Measurements from ENCODE around the gene S100A10.

S100A10 gene

DNA sequence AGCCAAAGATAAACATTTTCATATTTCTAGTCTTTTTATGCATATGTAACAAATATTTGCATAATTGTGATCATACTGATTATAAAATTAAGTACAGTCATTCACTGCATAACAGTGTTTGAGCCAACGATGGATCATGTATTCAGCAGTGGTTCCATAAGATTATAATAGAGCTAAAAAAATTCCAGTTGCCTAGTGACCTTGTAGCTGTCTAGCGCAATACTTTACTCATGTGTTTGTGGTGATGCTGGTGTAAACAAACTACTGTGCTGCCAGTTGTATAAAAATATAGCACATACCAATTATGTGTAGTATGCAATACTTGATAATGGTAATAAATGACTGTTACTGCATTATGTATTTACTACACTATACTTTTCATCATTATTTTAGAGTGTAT is 2.1 kb upstream of the S100A10 start:
- in situ Hi-C loops (cut with HindIII; ENCODE audit: low sequenced_read_pairs) = no loop called here
- no peak overlapping the region for H3K4me3 ChIP-seq (ENCODE audit: low read depth, low read length)
- TF ChIP-seq, protein P1, sequence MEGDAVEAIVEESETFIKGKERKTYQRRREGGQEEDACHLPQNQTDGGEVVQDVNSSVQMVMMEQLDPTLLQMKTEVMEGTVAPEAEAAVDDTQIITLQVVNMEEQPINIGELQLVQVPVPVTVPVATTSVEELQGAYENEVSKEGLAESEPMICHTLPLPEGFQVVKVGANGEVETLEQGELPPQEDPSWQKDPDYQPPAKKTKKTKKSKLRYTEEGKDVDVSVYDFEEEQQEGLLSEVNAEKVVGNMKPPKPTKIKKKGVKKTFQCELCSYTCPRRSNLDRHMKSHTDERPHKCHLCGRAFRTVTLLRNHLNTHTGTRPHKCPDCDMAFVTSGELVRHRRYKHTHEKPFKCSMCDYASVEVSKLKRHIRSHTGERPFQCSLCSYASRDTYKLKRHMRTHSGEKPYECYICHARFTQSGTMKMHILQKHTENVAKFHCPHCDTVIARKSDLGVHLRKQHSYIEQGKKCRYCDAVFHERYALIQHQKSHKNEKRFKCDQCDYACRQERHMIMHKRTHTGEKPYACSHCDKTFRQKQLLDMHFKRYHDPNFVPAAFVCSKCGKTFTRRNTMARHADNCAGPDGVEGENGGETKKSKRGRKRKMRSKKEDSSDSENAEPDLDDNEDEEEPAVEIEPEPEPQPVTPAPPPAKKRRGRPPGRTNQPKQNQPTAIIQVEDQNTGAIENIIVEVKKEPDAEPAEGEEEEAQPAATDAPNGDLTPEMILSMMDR (IDR thresholded peaks at IDR 0.05; ENCODE audit: low read depth, low read length) = no peak
- DNase-seq (ENCODE audit: low read depth, low spot score) = no peak

GRCh38 chr1:151994956-151995355 is 1.3 kb upstream of the S100A10 start:
- DNase-seq (ENCODE audit: low read depth, low spot score) = peak; percentile 95
- TF ChIP-seq, protein P1 (IDR thresholded peaks at IDR 0.05; ENCODE audit: low read depth, low read length) = no peak
- H3K4me3 ChIP-seq (ENCODE audit: low read depth, low read length) = no peak overlapping the region
- in situ Hi-C loops (cut with HindIII; ENCODE audit: low sequenced_read_pairs) = no loop called here

GRCh38 chr1:151993084-151993733 is 450 bp downstream of the S100A10 start:
- peak overlapping the region; percentile 97 for H3K4me3 ChIP-seq (ENCODE audit: low read depth, low read length)
- no peak for DNase-seq (ENCODE audit: low read depth, low spot score)
- TF ChIP-seq, protein P1 (IDR thresholded peaks at IDR 0.05; ENCODE audit: low read depth, low read length) = no peak
- in situ Hi-C loops (cut with HindIII; ENCODE audit: low sequenced_read_pairs) = no loop called here

DNA sequence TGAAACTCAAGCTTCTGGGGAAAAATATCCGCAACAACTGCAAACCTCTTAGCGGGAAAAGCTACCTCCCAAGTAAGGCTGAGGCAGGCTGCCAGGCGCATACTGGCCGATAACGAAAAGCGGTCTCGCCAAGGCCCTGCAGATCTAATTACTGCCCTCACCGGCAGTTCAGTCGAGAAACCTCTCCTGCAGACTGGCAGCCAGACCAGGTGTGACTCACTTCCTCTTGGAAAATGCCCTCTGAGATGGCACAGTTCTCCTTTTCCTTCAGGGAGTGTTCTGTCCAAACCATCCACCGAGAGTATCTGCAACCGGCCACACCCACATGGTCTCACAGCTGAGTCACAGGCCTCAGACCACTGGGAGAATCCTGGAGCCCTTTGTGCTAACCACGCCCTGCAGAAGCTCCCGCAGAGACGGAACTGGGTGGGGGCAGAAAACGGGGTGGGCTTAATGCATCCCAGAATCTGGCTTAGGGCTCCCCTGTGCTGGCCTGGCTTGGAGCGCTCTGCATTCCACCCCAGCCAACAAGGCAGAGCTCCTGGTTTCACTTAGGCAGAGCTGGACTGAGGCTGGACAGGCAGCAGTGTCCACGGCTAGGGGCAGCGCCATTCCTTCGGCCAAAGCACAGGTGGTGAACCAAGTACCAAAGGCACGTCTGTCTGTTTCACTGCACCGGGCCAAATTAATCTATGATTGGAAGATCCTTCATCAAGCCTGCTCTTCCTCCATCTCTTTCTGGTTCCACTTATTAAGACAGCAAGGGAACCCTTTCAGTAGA is 1.2 kb downstream of the S100A10 start:
- peak overlapping the region; percentile 97 for H3K4me3 ChIP-seq (ENCODE audit: low read depth, low read length)
- DNase-seq (ENCODE audit: low read depth, low spot score) = peak; percentile 96
- in situ Hi-C loops (cut with HindIII; ENCODE audit: low sequenced_read_pairs) = no loop called here
- TF ChIP-seq, protein P1 (IDR thresholded peaks at IDR 0.05; ENCODE audit: low read depth, low read length) = no peak

GRCh38 chr1:151991663-151992302 is 1.9 kb downstream of the S100A10 start:
- DNase-seq (ENCODE audit: low read depth, low spot score) = no peak
- in situ Hi-C loops (cut with HindIII; ENCODE audit: low sequenced_read_pairs) = no loop called here
- H3K4me3 ChIP-seq (ENCODE audit: low read depth, low read length) = peak overlapping the region; percentile 97
- TF ChIP-seq, protein P1 (IDR thresholded peaks at IDR 0.05; ENCODE audit: low read depth, low read length) = no peak

- in situ Hi-C loops (cut with HindIII; ENCODE audit: low sequenced_read_pairs) = no loop called here
- TF ChIP-seq, protein P1 (IDR thresholded peaks at IDR 0.05; ENCODE audit: low read depth, low read length) = no peak
- H3K4me3 ChIP-seq (ENCODE audit: low read depth, low read length) = peak overlapping the region; percentile 97
- DNase-seq (ENCODE audit: low read depth, low spot score) = peak; percentile 81
Observed at GRCh38 chr1:151990856-151991198, 2.8 kb downstream of the S100A10 start.

All from astrocyte of the spinal cord (primary cell).